GM21529 (cell line): ENCODE measurements around the gene MACROD2.

Experiments used
- ATAC-seq: cut with Tn5 transposase; IDR thresholded peaks from one replicate; pipeline ENCODE4 v1.9.1; 2021; ENCODE audit not compliant: unreplicated experiment

The MACROD2 gene

DNA sequence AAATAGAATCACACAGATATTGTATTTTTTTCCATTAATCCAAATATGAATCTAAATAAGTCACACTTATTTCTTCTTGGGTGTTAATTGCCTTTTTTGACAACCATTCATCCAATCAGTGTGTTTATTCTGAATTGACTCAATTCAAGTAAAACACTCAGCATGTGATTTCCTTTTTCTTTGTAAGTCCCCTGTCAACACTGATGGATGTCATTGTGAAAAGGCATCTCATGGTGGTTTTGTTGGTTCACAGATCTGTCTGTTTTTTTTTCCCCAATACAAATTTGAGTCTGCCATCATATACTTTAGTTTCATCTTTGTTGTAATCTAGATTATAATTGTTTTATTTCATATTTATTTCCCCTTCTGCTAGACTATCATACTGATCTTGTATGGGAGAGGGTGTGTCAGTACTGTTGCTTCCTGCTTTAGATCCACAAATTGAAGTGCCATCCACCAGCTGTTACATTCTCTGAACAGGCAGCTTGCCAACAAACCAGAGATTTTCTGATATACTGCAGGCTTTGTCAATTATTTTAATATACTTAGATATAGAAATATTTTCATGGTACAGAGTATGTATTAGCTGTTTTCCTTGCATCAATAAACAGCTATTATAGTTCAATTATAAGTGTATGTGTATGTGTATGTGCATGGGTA lies 406.3 kb downstream of the MACROD2 start:
- ATAC-seq, result no peak

DNA sequence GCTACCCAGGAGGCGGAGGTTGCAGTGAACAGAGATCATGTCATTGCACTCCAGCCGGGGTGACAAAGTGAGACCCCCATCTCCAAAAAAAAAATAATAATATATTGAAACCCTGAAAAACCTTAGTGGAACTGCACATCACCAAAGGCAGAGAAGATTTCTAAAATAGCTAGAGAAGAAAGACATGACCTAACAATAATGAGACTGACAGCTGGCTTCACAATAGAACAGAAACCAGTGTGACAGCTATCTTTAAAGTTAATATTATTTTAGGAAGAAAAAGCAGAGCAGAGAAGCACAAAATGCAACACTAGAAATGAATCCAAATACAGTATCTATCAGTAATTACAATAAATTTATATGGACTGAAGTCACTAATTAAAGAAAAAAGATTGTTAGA lies 409.2 kb downstream of the MACROD2 start:
- no peak for ATAC-seq

DNA sequence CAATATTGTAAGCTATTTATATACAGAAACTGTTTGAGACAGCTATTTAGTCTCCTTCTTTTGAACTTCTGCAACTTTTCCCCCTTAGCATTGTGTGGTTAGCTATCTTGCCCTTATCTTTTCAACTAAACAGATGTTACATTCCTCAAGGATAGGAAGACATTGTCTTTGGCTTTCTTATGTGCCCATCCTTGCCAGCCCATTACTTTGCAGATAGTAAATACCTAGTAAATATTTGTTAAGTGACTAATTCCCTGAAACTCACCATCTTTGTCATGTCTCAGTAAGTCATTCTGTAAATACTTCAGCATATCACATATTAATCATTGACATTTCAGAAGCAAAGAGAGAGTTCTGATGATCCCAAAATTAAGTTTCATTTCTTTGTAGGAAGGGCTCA lies 411.2 kb downstream of the MACROD2 start:
- ATAC-seq, result peak; percentile 62

DNA sequence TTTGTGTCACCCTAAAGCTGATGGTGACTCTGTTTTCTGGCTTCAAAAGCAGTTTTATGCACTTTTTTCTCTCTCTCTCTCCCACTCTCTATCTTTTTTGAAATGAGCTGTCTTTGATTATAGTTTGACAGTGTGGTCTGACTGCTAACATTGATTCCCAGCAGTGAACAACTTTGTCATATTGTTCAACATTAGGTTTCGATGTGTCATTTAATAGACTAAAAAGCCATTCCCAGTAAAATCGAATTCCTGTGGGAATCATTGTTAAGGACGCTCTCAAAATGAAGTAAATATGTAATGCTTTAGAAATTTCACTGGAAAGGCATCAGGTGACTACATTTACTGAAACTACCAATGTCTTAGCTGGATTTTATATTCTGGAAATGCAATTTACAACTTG lies 412.0 kb downstream of the MACROD2 start:
- no peak for ATAC-seq

DNA sequence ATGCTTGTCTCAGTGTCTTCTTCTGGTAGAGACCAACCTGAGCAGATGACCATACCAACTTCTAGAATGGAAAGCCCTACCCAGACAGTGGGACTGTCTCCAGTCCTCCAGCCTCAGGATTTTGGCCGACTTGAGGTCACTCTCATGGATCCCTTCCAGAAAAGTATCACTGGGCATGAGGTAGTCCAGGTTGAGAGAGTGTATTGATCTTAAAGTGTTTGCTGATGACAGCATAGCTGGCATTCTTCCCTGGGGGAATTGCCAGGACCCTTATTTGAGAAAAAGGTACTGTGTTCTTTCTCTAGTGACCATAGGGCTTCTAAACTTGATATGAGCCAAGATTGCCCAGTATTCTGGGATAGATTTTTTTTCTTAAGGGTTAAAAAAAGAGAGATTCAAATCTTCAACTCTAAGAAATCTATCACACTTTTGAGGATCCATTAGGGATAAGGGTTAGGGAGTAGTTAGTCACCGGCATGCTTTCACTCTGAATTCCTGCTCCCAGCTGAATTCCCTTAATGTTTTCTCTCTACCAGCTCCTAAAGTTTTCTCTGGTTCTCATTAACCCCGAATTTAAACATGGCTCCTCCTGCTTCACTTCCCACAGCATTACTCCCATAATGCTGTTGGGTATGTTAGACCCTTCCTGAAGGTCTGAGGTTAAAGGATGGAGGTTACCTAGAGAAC lies 415.7 kb downstream of the MACROD2 start:
- no peak for ATAC-seq

DNA sequence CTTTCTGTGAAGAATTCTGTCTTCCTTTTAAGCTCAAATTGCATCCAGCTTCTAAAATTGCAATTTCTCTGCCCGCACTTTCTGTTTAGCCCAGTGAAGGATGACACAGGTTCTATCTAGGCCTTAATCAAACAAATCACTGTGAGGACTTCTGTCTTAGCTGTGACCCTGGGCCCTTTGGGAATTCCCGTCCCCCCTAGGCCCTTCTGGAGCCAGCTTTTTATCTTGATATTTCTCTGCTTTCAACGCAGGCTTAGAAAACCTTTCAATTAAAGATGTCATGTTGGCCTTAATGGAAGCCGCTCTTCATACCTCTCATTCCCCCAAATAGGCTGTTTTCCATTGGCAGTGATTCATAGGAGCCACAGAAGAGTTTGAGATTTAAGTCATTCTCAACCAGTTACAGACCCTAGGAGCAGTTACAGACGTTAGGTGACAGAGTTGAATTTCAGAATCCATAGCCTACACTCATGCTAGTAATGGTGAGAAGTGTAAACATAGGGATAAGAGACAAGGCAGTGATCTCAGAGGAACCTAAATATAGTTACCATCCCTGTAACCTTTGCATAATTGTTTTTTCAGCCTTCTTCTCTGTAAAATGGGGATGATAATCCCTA lies 416.9 kb downstream of the MACROD2 start:
- no peak for ATAC-seq

DNA sequence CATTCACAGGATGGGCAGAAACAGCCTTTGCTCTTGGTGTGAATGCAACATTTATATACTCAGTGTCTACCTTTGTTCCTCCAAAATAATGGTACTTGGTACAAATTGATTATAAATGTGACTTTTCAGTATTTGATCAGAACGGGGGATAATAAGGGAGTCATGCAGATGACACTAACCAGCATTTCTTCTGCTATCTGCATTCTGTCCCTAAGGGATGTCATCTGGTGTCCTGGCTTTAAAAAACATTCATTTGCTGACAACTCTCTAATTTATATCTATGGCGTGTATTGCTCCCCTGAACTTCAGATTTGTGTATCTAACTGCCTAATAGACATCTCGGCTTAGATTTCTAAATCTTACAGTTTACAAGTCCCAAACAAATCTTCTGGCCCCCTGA lies 418.5 kb downstream of the MACROD2 start:
- ATAC-seq, result no peak

DNA sequence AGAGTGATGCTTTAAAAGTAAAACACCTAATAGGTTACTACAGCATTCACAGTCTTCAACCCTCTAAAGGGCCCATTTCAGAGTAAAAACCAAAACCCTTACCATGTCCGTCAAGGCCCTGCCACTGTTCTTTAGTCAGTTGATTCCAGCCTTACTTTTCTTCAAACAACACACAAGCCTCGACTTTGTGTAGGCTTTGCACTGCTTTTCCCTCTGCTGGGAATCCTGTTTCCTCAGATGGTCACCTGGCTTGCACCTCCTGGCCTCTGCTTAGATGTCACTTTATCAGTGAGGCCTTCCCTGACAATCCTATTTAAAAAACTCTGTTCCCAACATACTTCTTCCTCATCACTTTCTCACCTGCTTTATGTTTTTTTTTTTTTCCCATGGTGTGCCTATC lies 419.2 kb downstream of the MACROD2 start:
- no peak for ATAC-seq

DNA sequence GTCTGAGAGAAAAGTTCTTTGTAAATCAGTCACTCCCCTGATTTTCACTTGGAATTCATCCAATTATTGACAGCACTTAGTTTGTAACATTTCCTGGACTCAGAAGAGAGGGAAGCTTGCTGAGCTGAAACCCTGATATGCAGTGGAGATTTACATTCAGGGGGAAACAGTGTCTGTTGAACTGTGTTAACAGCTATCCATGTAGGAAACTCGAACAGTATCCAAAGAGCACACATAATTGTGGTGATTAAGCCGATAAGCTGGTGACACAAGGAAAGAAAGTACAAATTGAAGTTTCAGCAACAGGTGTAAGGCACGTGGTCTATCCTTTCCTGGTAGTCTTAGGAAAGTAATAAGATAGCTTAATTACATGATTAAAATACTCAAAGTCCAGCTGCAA lies 420.2 kb downstream of the MACROD2 start:
- no peak for ATAC-seq

DNA sequence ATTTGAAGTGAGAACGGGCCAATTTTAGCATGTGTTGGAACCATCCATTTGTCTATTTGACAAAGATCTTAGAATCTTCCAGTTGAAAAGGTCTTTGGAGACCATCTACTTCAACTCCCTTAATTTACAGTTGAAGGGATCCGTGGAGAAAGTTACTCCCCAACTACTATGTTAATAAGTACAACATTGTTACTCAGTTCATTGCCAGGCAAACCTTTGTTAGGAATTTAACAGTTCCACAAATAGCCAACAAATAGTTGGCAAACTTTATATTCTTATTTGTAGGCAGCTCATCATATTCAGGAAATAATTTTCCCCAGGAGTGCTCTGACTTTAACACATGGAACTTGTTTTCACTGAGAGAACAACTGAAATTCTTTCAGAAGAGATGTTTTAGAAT lies 423.1 kb downstream of the MACROD2 start:
- ATAC-seq, result no peak

DNA sequence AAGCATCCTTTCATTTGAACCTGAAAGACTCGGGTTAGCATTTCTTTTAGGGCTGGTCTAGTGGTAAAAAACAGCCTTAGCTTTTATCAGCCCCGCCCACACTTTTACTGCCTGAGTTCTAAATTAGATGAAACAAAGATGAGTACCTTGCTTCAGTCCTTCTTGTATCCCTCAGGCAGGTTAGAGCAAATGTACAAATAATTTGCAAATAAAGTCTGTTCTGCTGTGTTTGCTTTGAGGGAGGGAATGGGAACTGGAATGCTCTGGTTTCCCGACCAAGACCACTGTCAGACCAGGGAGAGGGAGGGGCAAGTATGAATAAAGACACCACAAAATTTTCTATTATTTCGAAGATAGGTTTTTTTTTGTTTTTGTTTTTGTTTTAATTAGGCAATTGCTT lies 427.6 kb downstream of the MACROD2 start:
- ATAC-seq, result no peak

DNA sequence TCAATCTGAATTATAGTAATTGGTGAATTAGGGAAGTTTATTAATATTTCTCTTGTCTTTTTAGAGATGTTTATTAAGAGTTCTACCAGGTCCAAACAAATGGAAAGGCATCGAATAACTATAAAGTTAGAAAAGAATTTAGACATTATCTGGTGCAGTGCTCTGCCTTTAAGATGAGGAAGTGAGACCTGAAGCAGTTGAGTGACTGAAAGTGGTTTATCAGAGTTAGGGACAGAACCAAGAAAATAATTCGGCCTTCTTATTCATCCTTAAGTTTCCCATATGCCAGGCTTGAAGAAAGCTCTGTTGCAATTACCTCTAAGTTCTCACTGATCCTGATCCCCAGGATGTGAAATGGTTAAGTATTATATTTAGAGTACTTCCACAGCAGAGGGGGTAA lies 436.3 kb downstream of the MACROD2 start:
- ATAC-seq, result no peak

DNA sequence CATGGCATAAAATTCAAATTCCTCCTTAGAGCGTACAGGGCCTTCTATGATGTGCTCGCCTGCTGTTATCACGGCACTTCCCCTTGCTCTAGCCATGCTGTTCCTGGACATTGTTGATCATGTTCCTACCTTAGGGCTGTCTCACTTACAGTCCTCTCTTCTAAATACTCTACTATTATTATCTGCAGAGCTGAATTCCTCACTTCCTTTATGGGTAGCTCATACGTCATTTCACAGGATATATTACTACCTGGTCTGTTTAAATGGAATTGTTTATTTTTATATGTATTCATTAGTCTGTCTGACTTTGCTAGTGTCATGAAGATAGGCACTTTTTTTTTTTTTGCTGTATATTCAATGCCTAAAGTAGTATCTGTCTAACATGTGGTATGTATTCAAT lies 436.8 kb downstream of the MACROD2 start:
- no peak for ATAC-seq

DNA sequence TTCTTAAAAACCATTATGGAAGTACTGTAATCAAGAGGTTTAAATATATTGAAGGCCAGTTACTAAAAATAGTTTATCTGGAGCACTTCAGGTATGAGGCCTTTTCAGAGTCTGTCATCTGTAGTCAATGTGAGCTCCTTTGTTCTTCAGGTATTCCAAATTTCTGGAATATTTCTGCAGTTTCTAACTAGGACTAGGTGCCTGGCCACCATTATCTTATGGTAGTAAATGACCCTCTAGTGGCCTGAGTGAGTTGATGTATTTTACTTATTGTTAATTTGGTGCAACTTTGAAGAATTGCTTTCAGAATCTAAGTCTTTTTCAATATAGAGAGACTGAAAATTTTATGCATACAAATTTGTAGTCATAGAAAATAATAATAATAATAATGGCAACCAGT lies 437.3 kb downstream of the MACROD2 start:
- no peak for ATAC-seq

DNA sequence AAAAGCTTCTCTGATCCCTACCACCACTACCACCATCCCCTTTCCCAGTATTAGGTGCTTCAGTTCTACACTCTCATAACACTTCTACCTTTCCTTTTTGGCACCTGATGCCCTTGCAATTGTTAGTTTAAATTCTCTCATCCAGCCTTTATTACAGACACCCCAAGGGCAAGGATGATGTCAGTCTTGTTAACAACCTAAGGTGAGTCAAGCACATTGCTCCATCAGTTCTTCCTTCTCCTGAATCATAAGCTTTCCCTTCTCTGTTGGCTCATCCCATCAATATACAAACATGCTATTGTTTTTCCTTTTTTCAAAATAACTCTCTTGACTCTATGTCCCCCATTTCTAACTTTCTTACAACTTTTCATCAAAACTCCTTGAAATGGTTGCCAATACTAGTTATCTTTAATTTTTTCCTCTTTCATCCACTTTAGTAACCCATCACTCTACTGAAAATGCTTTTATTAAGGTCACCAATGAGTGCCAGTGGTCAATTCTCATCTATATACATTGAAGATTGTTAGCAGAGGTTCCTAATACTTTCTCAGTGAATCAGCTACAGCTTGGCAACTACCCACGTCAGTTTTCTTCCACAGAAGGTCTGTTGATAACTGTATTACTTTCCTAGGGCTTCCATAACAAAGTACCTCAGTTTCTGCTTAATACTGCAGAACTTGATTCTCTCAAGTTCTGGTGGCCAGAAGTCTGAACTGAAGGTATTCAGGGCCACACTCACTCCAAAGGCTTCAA lies 439.2 kb downstream of the MACROD2 start:
- ATAC-seq, result no peak

DNA sequence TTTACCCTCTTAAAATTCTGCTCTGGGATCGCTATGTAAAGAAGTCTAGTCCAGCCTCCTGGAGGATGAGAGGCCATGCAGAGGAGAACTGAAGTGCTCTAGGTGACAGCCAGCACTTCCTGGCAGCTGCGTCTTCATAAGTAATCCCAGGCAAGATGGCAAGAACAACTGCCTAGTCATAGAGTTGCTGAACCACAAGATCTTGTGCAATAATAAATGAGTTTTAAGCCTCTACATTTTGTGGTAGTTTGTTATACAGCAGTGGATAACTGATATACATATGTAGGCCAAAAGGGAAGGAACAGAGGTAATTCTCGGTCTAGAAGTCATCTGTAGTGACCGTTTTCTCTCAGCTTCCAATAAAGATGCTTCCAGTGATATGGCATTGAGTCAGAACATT lies 445.9 kb downstream of the MACROD2 start:
- no peak for ATAC-seq

DNA sequence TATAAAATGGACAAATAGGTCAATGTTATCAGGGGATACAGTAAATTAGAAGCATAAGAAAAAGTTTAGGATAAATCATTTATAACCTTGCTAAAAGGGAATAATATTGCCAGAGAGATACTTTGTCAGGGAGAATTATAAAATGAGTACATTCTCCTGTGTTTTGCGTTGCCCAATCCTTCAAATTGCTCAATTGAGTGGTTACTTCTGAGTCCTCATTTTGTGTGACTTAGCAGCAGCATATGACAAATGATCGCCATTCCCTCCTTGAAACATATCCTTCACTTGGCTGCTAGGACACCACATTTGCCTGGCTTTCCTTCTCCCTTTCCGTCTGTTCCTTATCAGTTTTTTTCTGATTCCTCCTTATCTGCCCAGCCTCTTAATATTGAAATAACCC lies 448.8 kb downstream of the MACROD2 start:
- ATAC-seq, result no peak

DNA sequence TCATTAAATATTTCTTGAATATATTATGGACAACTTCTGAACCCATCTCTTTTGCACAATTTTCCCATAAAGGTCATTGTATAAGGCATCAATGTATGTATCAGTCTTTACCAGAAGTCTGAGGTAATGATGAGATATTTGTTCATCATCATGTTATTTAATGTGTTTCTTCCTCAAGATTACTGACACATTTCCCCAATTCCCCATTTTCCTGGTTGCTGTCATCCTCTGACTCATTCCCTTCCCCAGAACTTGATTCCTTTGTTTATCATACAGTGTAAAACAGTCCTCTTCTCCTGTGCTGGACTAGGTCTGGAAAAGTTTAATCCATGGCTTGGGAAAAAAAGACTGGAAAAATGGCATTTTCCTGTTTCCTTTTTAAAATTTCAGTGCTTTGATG lies 450.0 kb downstream of the MACROD2 start:
- ATAC-seq, result no peak

DNA sequence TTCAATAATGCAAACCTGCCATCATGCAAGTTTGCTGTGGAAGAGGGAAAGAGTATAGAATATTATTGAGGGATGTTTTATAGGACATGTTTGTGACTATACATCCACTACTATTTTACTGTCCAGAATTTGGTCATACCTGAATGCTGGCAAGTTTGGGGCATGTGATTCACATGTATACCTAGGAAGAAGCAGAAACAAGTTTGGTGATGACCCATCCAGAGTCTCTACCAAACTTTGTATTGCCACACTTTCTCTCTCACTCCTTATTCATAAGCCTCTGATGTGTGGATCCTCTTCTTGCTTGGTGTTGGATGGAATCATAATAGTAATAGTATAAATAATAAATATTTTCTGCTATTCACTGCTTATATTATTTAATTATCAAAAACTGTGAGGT lies 450.6 kb downstream of the MACROD2 start:
- ATAC-seq, result no peak

DNA sequence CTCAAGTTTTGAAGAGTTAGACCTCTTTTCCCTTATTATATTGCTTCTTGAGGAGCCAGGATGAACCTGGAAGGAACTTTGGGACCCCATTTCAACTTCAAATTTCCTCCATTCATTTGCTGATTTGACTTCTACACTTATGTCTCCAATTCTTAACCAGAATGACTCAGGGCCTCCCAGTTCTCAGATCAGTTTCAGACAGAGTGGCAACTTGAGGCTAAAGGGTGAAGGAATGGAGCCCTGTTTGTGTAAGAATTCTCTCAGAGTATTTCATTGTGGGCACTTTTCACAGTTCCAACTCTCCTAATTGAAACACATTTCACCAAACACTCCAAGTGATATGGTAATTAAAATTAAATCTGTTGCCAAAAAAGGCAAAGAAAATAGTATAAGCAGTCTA lies 451.1 kb downstream of the MACROD2 start:
- ATAC-seq, result no peak

DNA sequence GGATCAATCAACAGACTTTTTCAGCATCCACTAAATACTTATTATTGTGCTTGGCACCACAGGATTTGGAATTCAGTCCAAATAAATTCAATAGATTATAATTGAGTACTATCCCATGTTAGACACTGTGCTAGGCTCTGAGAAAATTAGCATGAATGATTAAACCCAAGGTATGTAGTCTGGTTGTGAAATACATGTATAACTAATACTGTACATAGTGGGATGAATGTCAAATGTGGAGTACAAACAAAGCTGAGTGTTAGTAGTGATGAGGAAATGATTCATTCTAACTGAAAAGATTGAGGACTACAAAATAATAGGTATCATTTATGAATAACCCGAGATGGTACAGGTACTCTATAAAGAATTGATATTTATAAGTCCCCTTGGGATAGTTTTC lies 454.0 kb downstream of the MACROD2 start:
- ATAC-seq, result no peak

DNA sequence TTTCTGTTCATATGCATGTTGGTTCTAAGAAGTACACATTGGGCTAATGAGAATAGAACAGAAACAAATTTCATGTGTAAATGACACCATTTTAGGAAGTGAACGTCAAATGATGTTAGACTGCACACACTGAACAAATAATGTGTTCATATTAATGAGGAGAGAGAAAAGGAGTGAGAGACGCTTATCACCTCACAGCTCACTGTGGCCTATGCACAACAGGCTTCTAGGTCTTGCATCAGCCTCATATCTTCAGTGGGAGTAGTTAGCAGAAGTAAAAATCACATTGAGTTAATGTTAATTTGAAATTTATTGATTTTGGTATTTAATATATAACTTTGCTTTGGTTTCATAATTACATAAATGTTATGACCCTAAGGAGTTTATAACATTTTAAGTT lies 454.9 kb downstream of the MACROD2 start:
- ATAC-seq, result no peak
